Fibroblast of lung (primary cell): ENCODE results near the gene NAB1.

ENCODE experiments used
- CTCF ChIP-seq, 2 donors: IDR thresholded peaks in 1 of 2; conservative IDR thresholded peaks in 1 of 2; 1 replicate in 1 of 2; 2 replicates in 1 of 2; pipeline ENCODE4 v1.5.1; 2011 to 2012; ENCODE audit warnings: low read length in 2 of 2, control low read depth in 1 of 2, inconsistent platforms in 1 of 2, low read depth in 1 of 2, mild to moderate bottlenecking in 1 of 2
- EZH2 ChIP-seq: IDR thresholded peaks from 2 replicates; pipeline ENCODE4 v1.5.1; 2012; ENCODE audit warnings: low read length, control low read depth, mild to moderate bottlenecking; ENCODE audit errors: missing control alignments

- no peak for TF ChIP-seq EZH2
- TF ChIP-seq CTCF (conservative IDR thresholded peaks at IDR 0.05 in 1 of 2, IDR thresholded peaks at IDR 0.05 in 1 of 2; ENCODE audit: low read depth in 1 of 2, low read length in 2 of 2) = no peak
These were observed 68.4 kb downstream of the NAB1 start for GRCh38 chr2:190717306-190717705.
